GM12891 (cell line): ENCODE measurements around the gene SETD7.

Source experiments
- PAX5 ChIP-seq: IDR thresholded peaks from 2 replicates; pipeline ENCODE4 v1.6.1; 2011; ENCODE audit warnings: low read length, moderate library complexity, mild to moderate bottlenecking; ENCODE audit not compliant: insufficient read depth, severe bottlenecking
- POLR2A ChIP-seq: IDR thresholded peaks from 2 replicates; pipeline ENCODE4 v1.6.1; 2011; ENCODE audit warnings: low read depth, low read length, control low read depth

DNA sequence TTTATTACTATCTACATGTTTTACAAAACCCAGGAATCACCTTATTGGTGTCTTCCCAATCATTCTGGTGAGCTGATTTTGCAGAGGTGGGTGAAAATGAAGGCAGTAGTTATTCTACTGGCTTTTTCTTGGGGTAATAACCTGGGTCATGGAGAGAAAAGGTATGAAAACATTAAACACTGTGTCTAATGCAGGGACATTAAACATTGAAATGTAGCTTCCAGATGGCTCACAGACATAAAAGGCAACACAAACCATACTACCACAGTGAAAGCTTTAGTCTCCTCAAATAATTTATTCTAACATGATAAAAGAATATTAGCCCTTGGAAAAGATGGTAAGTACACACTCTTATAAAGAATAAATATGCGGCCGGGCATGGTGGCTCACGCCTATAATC, 8.0 kb downstream of the SETD7 start:
- TF ChIP-seq PAX5: no peak
- no peak for TF ChIP-seq POLR2A
